GM12801 (cell line): Measurements from ENCODE around the gene OR5D16.
"Not testable (repeated sequence)": the region's sequence is repeated elsewhere in the genome, so short reads cannot be mapped to it uniquely, and the experiment has no call there.

Experiments
- TF ChIP-seq, protein P1 (sequence below): IDR thresholded peaks from one replicate; pipeline ENCODE4 v1.5.1; 2011; ENCODE audit warnings: control low read depth; ENCODE audit not compliant: insufficient read length; ENCODE audit errors: extremely low read depth

The OR5D16 gene

DNA sequence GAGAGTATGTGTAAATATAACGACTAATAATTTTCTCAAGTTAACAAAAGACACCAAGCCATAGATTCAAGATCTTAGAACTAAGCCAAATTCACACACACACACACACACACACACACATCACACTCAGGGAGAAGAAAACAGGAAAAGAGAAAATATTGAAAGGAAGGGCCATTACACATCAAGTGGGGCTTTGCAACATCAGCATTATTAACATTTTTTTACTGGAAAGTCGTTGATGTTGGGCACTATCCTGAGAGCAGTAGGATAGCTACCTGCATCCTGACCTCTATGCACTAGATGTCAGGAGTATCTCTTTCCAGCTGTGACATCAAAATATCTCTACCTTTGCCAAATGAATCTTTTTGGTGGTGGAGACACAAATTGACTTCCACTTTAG is 8.9 kb downstream of the OR5D16 start:
- TF ChIP-seq, protein P1, sequence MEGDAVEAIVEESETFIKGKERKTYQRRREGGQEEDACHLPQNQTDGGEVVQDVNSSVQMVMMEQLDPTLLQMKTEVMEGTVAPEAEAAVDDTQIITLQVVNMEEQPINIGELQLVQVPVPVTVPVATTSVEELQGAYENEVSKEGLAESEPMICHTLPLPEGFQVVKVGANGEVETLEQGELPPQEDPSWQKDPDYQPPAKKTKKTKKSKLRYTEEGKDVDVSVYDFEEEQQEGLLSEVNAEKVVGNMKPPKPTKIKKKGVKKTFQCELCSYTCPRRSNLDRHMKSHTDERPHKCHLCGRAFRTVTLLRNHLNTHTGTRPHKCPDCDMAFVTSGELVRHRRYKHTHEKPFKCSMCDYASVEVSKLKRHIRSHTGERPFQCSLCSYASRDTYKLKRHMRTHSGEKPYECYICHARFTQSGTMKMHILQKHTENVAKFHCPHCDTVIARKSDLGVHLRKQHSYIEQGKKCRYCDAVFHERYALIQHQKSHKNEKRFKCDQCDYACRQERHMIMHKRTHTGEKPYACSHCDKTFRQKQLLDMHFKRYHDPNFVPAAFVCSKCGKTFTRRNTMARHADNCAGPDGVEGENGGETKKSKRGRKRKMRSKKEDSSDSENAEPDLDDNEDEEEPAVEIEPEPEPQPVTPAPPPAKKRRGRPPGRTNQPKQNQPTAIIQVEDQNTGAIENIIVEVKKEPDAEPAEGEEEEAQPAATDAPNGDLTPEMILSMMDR = no peak

DNA sequence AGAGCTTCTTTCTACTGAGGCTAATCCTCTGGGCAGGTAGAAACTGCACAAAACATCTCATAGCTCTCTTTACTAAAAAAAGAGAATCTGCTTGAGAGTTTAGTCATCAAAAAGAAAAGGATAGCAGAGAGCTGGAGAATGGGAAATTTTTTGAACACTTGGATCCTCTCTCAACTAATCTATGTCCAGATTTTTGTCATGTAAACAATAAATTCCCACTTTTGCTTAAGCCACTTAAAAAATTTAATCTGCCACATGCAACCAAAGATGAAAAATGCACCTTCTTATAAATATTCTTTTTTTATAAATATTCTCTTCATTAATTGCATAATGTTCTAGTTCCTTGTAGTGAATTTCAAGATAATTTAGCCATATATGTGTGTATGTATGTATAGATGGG is 10.5 kb downstream of the OR5D16 start:
- TF ChIP-seq, protein P1 = no peak

DNA sequence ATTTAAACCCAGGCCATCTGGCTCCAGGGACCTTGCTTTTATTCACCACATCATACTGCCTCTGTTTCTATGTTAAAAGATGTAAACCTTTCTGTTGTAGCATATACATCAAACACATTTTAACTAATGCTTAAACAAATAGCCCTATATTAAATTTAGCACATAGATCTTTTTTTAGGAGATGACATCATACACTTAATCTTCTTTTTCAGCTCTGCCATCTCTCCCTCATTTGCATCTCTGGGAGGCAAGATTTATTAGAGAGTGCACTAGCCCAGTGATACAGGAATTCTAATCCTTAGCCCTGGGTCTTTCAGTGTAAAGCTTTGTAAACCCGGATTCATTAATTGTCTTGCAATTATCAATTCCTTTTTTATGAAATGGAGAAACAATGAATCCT is 13.6 kb downstream of the OR5D16 start:
- TF ChIP-seq, protein P1 = no peak

DNA sequence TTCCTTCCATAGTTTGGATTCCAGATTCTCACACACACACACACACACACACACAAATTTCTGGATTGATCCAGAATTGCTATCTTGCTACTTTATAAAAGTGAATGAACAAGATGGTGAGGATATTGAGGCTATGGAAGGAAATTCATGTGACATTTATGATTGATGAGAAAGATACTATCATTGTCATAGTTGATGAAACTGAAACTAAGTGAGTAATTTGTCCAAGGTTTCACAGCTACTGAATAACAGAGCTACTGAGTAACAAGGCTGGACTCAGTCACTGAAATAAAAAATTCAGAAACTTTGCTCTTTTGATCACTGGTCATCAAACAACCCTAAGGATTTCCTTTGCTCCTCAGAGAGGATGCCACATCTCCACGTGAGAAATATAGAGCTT is 16.2 kb downstream of the OR5D16 start:
- TF ChIP-seq, protein P1 = no peak

DNA sequence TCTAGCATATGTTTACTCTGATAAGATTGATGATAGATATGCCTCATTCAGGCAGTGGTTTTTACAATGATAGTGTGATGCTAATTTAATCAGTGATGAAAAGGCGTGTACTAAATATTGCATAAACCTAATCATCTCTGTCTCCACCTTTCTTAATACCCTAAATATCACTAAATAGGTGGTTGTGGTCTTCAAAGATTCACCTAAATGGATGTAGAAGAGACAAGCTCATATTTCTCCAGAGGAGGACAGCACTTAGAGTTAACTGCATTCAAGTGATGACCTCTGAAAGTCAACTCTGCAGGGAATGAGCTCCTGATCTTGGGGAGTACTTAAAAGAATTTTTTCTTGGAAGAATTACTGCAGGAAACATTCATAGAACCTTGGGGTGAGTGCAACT is 44.4 kb downstream of the OR5D16 start, which contains the start of gene TRIM51:
Gene TRIM51, plus strand, starts transcription at position 301 of the 400 bp plus-strand sequence. CDS start 2,132 bp downstream, outside the sequence.
- TF ChIP-seq, protein P1 = not testable (repeated sequence)
